IMR-90 (cell line): Measurements from ENCODE around the gene KCNT1. TPM values are rescaled to one million over a fixed set of nuclear protein-coding genes. Genes with fewer than 3 reads are reported as not detected.

Experiments used
- ATAC-seq: fragments of 200-7000 bp; cut with Tn5 transposase; 2 replicates; pipeline ENCODE4 v1.9.1; 2020; ENCODE audit warnings: low read depth, mild to moderate bottlenecking, moderate library complexity
- BruUV-seq: library from RNA; stranded (reverse); fragments of 400-500 nt; replicated peaks from 2 replicates; lab custom pipeline; 2021; lab: Mats Ljungman, UMichigan
- CTCF ChIA-PET: fragments of 300-600 bp; formaldehyde crosslinking; extraction: SDS; loops from one replicate; lab custom pipeline; 2021; ENCODE audit warnings: antibody characterized with exemption; lab: Yijun Ruan, JAX
- POLR2A ChIA-PET: fragments of 300-600 bp; sonication (Branson Sonifier 250); formaldehyde crosslinking; loops from one replicate; lab custom pipeline; 2022; ENCODE audit warnings: antibody characterized with exemption; ENCODE audit not compliant: unreplicated experiment; lab: Charles Lee
- DNase-seq: peaks from one replicate; pipeline ENCODE4 v3.0.0; 2013
- H2AFZ ChIP-seq: replicated peaks from 2 replicates; pipeline ENCODE3; 2013; ENCODE audit warnings: low read length, mild to moderate bottlenecking; ENCODE audit not compliant: poor library complexity
- H2AK5ac ChIP-seq: 2 replicates; pipeline ENCODE4 v1.6.1; 2013; ENCODE audit warnings: low read depth, low read length, inconsistent platforms
- H2AK9ac ChIP-seq: replicated peaks from 2 replicates; pipeline ENCODE3; 2013; ENCODE audit warnings: mild to moderate bottlenecking, low read depth, low read length, moderate library complexity; ENCODE audit not compliant: poor library complexity
- H2BK120ac ChIP-seq: 2 replicates; pipeline ENCODE4 v1.6.1; 2013; ENCODE audit warnings: low read depth, low read length, inconsistent platforms
- H2BK15ac ChIP-seq: 3 replicates; pipeline ENCODE4 v1.6.1; 2013; ENCODE audit warnings: low read depth, low read length, inconsistent platforms
- H2BK20ac ChIP-seq: 2 replicates; pipeline ENCODE4 v1.6.1; 2013; ENCODE audit warnings: low read depth, mild to moderate bottlenecking, inconsistent platforms, low read length, moderate library complexity
- H2BK5ac ChIP-seq: 2 replicates; pipeline ENCODE4 v1.6.1; 2013; ENCODE audit warnings: mild to moderate bottlenecking, low read depth, low read length, inconsistent platforms; ENCODE audit not compliant: poor library complexity, severe bottlenecking
- H3K14ac ChIP-seq: replicated peaks from 2 replicates; pipeline ENCODE4 v1.6.1; 2013; ENCODE audit warnings: low read depth, low read length, inconsistent platforms
- H3K18ac ChIP-seq: 2 replicates; pipeline ENCODE4 v1.6.1; 2013; ENCODE audit warnings: low read depth, low read length, control low read depth
- H3K23ac ChIP-seq: 2 replicates; pipeline ENCODE4 v1.6.1; 2013; ENCODE audit warnings: low read depth, low read length, inconsistent platforms
- H3K27ac ChIP-seq: 2 replicates; pipeline ENCODE4 v1.5.1; 2013; ENCODE audit warnings: mild to moderate bottlenecking, control low read depth, low read length; ENCODE audit not compliant: insufficient read depth
- H3K27me3 ChIP-seq: 2 replicates; pipeline ENCODE4 v1.6.1; 2013; ENCODE audit warnings: low read length; ENCODE audit not compliant: control insufficient read depth, insufficient read depth
- H3K36me3 ChIP-seq: 2 replicates; pipeline ENCODE4 v1.6.1; 2013; ENCODE audit warnings: low read length, mixed read lengths; ENCODE audit not compliant: control insufficient read depth, insufficient read depth
- H3K4ac ChIP-seq: 2 replicates; pipeline ENCODE4 v1.6.1; 2013; ENCODE audit warnings: low read depth, low read length, inconsistent platforms
- H3K4me1 ChIP-seq: 2 replicates; pipeline ENCODE4 v1.6.1; 2013; ENCODE audit warnings: low read length, mixed read lengths; ENCODE audit not compliant: control insufficient read depth, insufficient read depth
- H3K4me2 ChIP-seq: 2 replicates; pipeline ENCODE4 v1.6.1; 2013; ENCODE audit warnings: low read depth, mild to moderate bottlenecking, control low read depth, low read length, moderate library complexity
- H3K4me3 ChIP-seq: 2 replicates; pipeline ENCODE4 v1.5.1; 2013; ENCODE audit warnings: low read depth, mild to moderate bottlenecking, control low read depth, low read length, moderate library complexity; ENCODE audit not compliant: insufficient read depth
- H3K56ac ChIP-seq: 2 replicates; pipeline ENCODE4 v1.6.1; 2013; ENCODE audit warnings: low read length, inconsistent platforms; ENCODE audit not compliant: insufficient read depth; ENCODE audit errors: extremely low read depth
- H3K79me1 ChIP-seq, 2 experiments: 2 replicates each; pipeline ENCODE4 v1.6.1; 2013; ENCODE audit warnings: low read length in 2 of 2, inconsistent platforms in 1 of 2, low read depth in 1 of 2
- H3K9ac ChIP-seq: 2 replicates; pipeline ENCODE4 v1.6.1; 2013; ENCODE audit warnings: low read depth, low read length, control low read depth
- H3K9me1 ChIP-seq: 2 replicates; pipeline ENCODE4 v1.6.1; 2013; ENCODE audit warnings: low read length, inconsistent platforms; ENCODE audit not compliant: insufficient read depth
- H3K9me3 ChIP-seq: 2 replicates; pipeline ENCODE4 v1.6.1; 2013; ENCODE audit warnings: low read length; ENCODE audit not compliant: control insufficient read depth, insufficient read depth
- H4K20me1 ChIP-seq: 2 replicates; pipeline ENCODE4 v1.6.1; 2013; ENCODE audit warnings: low read length, inconsistent platforms; ENCODE audit not compliant: insufficient read depth
- H4K5ac ChIP-seq: 2 replicates; pipeline ENCODE4 v1.6.1; 2013; ENCODE audit warnings: mild to moderate bottlenecking, low read depth, low read length, control low read depth
- H4K8ac ChIP-seq, 2 experiments: 2 replicates each; pipeline ENCODE4 v1.6.1; 2013; ENCODE audit warnings: low read depth in 2 of 2, low read length in 2 of 2, control low read depth in 1 of 2, inconsistent platforms in 1 of 2
- H4K91ac ChIP-seq: 2 replicates; pipeline ENCODE4 v1.6.1; 2013; ENCODE audit warnings: low read depth, low read length, inconsistent platforms; ENCODE audit not compliant: insufficient read depth
- BHLHE40 ChIP-seq: fragments of 150-350 bp; IDR thresholded peaks from 2 replicates; pipeline ENCODE4 v1.6.1; 2016; ENCODE audit warnings: mild to moderate bottlenecking, low read depth, low read length
- CEBPB ChIP-seq: IDR thresholded peaks from 2 replicates; pipeline ENCODE4 v1.6.1; 2012; ENCODE audit warnings: low read depth, low read length, improper control_type of control experiment
- CHD1 ChIP-seq: IDR thresholded peaks from 2 replicates; pipeline ENCODE4 v1.6.1; 2012; ENCODE audit warnings: low read depth, low read length, improper control_type of control experiment
- ELK1 ChIP-seq: fragments of 150-350 bp; IDR thresholded peaks from 2 replicates; pipeline ENCODE4 v1.6.1; 2016; ENCODE audit warnings: low read depth, mild to moderate bottlenecking, low read length, moderate library complexity, borderline replicate concordance
- FOS ChIP-seq: fragments of 150-350 bp; IDR thresholded peaks from 2 replicates; pipeline ENCODE4 v1.6.1; 2016; ENCODE audit warnings: low read depth, low read length
- MAFK ChIP-seq: IDR thresholded peaks from 2 replicates; pipeline ENCODE4 v1.6.1; 2012; ENCODE audit warnings: low read depth, low read length, improper control_type of control experiment
- MAZ ChIP-seq: IDR thresholded peaks from 2 replicates; pipeline ENCODE4 v1.6.1; 2012; ENCODE audit warnings: low read depth, mild to moderate bottlenecking, low read length, improper control_type of control experiment, moderate library complexity, borderline replicate concordance
- MXI1 ChIP-seq: IDR thresholded peaks from 2 replicates; pipeline ENCODE4 v1.6.1; 2012; ENCODE audit warnings: low read depth, mild to moderate bottlenecking, low read length, moderate library complexity, borderline replicate concordance
- NFE2L2 ChIP-seq: fragments of 150-350 bp; IDR thresholded peaks from 2 replicates; pipeline ENCODE4 v1.6.1; 2016; ENCODE audit warnings: low read depth, mild to moderate bottlenecking, low read length
- POLR2A ChIP-seq: IDR thresholded peaks from 2 replicates; pipeline ENCODE4 v1.6.1; 2012; ENCODE audit warnings: mild to moderate bottlenecking, low read depth, low read length
- RAD21 ChIP-seq: IDR thresholded peaks from 2 replicates; pipeline ENCODE4 v1.6.1; 2012; ENCODE audit warnings: low read length, improper control_type of control experiment
- RCOR1 ChIP-seq: IDR thresholded peaks from 2 replicates; pipeline ENCODE4 v1.6.1; 2012; ENCODE audit warnings: mild to moderate bottlenecking, low read length, improper control_type of control experiment; ENCODE audit not compliant: insufficient replicate concordance
- RFX5 ChIP-seq: IDR thresholded peaks from 2 replicates; pipeline ENCODE4 v1.8.0; 2012; ENCODE audit warnings: low read depth, mild to moderate bottlenecking, low read length, moderate library complexity
- SMC3 ChIP-seq: fragments of 150-350 bp; IDR thresholded peaks from 2 replicates; pipeline ENCODE4 v1.6.1; 2016; ENCODE audit warnings: low read depth, mild to moderate bottlenecking, antibody characterized with exemption, low read length, moderate library complexity
- USF2 ChIP-seq: fragments of 150-350 bp; IDR thresholded peaks from 2 replicates; pipeline ENCODE4 v1.6.1; 2017; ENCODE audit warnings: mild to moderate bottlenecking, antibody characterized with exemption, low read length, low read depth
- WGBS, 2 experiments: methylation state at CpG; one replicate each; pipeline versions ENCODE4 v1.1.5 to v1.1.7; 2013; ENCODE audit warnings: missing lambda C conversion rate in 2 of 2; ENCODE audit not compliant: insufficient read length in 1 of 2; ENCODE audit errors: extremely low coverage in 2 of 2; 5-methylcytosine and 5-hydroxymethylcytosine counted together
- dilution Hi-C: fragments of 300-500 bp; cut with HindIII; formaldehyde crosslinking; loops from one replicate; pipeline ENCODE4 v1.14.3; 2018; ENCODE audit warnings: low sequenced_read_pairs; ENCODE audit not compliant: unreplicated experiment
- in situ Hi-C: fragments of 300-500 bp; cut with MboI; formaldehyde crosslinking; loops from 3 replicates; pipeline ENCODE4 v1.14.3; 2019; ENCODE audit warnings: low sequenced_read_pairs, inconsistent platforms, mixed read lengths
- intact Hi-C: fragments of 100-400 bp; cut with micrococcal nuclease; formaldehyde crosslinking; loops from 2 replicates; pipeline ENCODE4 v1.10.0; 2022
- polyA plus RNA-seq, 3 experiments: library from polyadenylated mRNA; depleted of rRNA; stranded (reverse); fragments of >200 nt; gene quantifications; 2 replicates each; pipeline ENCODE4 v1.2.3, GENCODE V29; 2012; ENCODE audit warnings: low replicate concordance in 1 of 3
- total RNA-seq: library from RNA; depleted of rRNA; stranded (reverse); fragments of >200 nt; gene quantifications from 2 replicates; pipeline ENCODE4 v1.2.3, GENCODE V29; 2012
- TF ChIP-seq, protein P1 (sequence below): conservative IDR thresholded peaks from 2 replicates; pipeline ENCODE4 v1.5.1; 2012; ENCODE audit warnings: mild to moderate bottlenecking, low read depth, low read length, improper control_type of control experiment

The KCNT1 gene
- total and polyA plus RNA-seq, 2 of the 4 experiments (the other 2 are of a cell fraction): not detected

- POLR2A ChIA-PET: no interaction called here
Observed at GRCh38 chr9:135774239-135774747, 72.3 kb downstream of the KCNT1 start.

More at GRCh38 chr9:135774239-135774747, 72.3 kb downstream of the KCNT1 start:
- Histone ChIP-seq H3K14ac (no peak overlapping the region), H3K56ac (no peak overlapping the region), H3K18ac (no peak overlapping the region), H2BK5ac (peak overlapping the region; percentile 89), H4K5ac (no peak overlapping the region), H3K4me2 (no peak overlapping the region), H4K8ac (no peak overlapping the region), H3K9me1 (peaks cover 5% of the 10 kb centered on the region; the same call in 1 of the 2 replicates), H2BK20ac (no peak overlapping the region), H3K9me3 (no peaks in the 10 kb centered on the region; the same call in 1 of the 2 replicates), H2AK9ac (no peak overlapping the region), H3K4me3 (no peak overlapping the region), H4K91ac (no peak overlapping the region), H2BK15ac (no peak overlapping the region), H3K23ac (no peak overlapping the region), H3K36me3 (no peaks in the 10 kb centered on the region), H3K9ac (no peak overlapping the region), H2AK5ac (no peak overlapping the region), H3K79me1 (no peaks in the 10 kb centered on the region), H3K27ac (no peak overlapping the region), H3K27me3 (peaks cover 2% of the 10 kb centered on the region), H2BK120ac (no peak overlapping the region), H3K4ac (no peak overlapping the region), H4K20me1 (no peaks in the 10 kb centered on the region), H2AFZ (peak overlapping the region; percentile 67), H3K4me1 (no peaks in the 10 kb centered on the region)
- CTCF ChIA-PET: no interaction called here
- no peak for TF ChIP-seq RFX5
- TF ChIP-seq FOS: no peak
- TF ChIP-seq RCOR1: no peak
- no peak for TF ChIP-seq MXI1
- no peak for TF ChIP-seq MAZ
- no peak for TF ChIP-seq BHLHE40
- no peak for TF ChIP-seq ELK1
- TF ChIP-seq CHD1: no peak
- no peak for TF ChIP-seq USF2
- TF ChIP-seq CEBPB: no peak
- no peak for TF ChIP-seq NFE2L2
- TF ChIP-seq SMC3: no peak
- TF ChIP-seq POLR2A: no peak
- no peak for TF ChIP-seq MAFK
- TF ChIP-seq, protein P1, sequence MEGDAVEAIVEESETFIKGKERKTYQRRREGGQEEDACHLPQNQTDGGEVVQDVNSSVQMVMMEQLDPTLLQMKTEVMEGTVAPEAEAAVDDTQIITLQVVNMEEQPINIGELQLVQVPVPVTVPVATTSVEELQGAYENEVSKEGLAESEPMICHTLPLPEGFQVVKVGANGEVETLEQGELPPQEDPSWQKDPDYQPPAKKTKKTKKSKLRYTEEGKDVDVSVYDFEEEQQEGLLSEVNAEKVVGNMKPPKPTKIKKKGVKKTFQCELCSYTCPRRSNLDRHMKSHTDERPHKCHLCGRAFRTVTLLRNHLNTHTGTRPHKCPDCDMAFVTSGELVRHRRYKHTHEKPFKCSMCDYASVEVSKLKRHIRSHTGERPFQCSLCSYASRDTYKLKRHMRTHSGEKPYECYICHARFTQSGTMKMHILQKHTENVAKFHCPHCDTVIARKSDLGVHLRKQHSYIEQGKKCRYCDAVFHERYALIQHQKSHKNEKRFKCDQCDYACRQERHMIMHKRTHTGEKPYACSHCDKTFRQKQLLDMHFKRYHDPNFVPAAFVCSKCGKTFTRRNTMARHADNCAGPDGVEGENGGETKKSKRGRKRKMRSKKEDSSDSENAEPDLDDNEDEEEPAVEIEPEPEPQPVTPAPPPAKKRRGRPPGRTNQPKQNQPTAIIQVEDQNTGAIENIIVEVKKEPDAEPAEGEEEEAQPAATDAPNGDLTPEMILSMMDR: no peak
- TF ChIP-seq RAD21: no peak
- ATAC-seq (no peak), DNase-seq (no peak)
- dilution Hi-C loops (no loop called here), in situ Hi-C loops (no loop called here), intact Hi-C loops (no loop called here)
- WGBS, 2 experiments: 88% methylated on average over 14 of the region's 15 CpGs; no CpG with 5 or more reads in 1 of the 2 experiments
- no TSS peak for BruUV-seq
